GM19395 (cell line): ENCODE measurements around the gene LSM12.
"Not testable (repeated sequence)": the region's sequence is repeated elsewhere in the genome, so short reads cannot be mapped to it uniquely, and the experiment has no call there.

Source experiments
- ATAC-seq: cut with Tn5 transposase; IDR thresholded peaks from one replicate; pipeline ENCODE4 v1.9.1; 2021; ENCODE audit warnings: mild to moderate bottlenecking, moderate library complexity; ENCODE audit not compliant: unreplicated experiment

The LSM12 gene

DNA sequence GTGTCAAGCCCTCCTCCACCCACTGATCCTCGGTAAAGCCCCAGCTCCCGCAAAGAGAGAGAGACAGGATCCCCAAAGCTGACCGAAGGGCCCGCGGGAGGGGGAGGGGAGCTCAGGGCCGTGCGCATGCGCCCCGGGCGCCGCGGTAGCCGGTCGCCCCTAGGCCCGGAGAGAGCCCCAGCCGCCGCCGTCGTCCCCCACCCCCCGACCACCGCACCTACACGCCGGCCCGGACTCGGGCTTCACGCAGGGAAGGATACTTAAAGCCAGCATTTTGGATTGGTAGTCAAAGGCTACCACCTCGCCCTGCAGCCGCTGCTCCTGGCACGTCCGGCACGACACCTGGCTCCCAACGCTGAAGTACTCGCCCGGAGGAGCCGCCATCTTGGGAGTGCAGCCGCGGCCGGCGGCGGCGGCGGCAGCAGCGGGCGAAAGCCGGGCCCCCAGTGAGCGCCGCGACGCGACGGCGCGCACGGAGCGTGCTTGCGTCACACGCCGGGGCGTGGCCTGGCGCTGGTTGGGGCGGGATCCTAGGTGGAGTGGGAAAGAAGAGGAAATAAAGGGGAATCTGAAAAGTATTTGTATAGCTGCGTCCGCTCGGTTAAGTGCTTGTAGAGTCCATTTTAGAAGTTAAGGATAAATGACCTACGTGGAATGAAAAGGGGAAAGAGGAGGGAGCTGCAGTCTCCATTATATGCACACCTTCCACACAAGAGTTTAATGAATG, at the start of gene LSM12:
TSS of gene LSM12 (minus strand) at position 468 of the 727 bp plus-strand sequence. CDS start at position 384, 84 bp downstream.
- ATAC-seq = no peak

DNA sequence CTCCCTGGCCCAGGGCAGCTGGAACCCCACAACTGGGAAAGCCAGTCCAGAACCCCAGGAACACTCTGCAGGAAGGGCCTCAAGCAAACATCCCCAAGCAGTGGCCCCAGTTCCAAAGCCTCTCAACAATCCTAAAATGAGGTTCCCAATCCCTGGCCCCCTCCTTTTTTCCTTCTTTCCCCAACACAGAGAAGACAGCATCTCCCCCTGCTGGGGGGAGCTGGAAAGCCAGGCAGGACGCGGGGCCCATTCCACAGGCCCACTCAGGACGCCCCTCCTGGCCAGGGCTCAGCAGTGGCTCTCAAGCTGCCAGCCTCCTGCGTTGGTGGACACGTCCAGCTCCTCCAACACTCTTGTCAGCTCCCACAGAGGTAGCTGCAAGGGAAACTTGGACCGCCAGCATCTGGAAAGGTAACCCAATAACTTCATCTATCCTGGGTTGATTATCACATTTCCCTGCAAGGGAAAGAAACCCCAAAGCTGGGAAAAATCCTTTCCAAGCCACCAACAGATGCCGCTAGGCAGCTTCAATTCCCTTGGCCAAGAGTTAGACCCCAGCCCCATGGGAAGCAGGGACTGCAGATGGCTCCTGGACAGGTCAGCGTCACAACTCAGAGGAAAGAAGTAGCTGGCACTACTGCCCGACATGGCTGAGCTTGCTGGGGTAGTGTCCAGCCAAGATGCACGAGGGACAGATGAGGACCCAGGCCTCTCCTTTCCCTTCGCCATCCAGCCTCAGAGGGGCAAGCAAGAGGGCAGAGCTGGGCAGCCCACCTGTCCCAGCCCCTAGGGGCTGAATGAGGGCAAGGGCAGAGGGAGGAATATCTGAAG, 49.3 kb upstream of the LSM12 start:
- ATAC-seq = no peak

DNA sequence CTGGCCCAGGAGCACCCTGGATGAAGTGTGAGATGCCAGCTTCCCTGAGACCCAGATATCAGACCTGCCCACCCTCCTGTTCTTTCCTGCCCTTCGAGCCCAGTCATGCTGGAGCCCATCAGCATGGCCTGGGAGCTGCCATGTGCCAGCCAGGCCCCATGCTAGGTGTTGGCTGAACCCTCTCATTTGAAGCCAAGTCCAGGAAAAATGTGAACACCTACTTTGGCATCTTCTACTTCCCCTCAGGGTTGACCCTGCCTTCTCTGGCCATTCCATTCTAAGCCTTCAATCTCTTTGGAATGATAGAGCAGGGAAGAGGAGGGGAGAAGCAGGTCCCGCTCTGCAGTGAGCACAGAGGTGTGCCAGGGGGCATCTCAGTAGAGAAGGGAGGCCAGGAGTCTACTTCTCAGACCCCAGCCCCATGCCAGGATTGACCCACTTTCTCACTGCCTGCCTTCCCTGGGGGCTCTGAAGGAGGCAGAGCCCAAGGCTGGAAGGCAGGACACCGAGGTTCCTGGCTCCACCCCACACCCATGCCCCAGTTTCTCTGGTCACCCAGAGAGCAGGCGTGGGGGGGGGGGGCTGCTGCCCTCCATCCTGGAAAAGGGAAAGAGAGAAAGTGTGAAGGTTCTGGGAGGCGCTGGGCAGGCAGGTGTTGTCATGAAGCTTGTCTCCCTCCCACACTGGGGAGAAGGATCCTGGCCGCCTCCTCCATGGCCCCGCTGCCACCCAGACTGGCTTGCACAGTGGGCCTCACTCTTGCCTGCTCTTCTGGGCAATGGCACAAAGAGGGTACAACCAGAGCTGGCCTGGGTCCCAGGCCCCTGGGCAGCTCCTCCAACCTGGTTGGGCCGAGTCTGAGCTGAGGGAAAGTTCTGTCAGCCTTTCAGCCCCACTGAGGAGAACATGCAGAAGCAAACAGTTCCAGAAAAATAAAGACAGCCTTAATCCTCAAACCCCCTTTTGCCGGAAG, 47.7 kb upstream of the LSM12 start:
- ATAC-seq = no peak

DNA sequence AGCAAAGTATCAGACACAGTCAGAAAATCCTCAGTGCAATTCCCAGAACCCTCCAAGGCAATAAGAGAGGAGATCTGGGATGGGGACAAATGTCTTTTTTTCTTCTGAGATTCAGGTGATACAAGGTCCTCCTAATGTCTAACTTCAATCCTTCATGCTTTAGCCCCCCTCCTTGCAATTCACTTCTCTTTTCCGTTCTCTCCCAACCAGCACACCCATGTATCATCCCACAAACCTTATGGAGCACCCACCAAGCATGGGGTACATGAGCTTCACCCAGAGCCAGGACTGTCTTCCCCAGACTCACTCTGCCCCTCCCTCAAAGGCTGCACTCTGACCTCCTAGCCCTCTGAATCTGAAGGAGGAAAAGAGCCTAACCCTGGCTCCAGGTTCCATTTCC, 46.9 kb upstream of the LSM12 start:
- ATAC-seq = no peak

DNA sequence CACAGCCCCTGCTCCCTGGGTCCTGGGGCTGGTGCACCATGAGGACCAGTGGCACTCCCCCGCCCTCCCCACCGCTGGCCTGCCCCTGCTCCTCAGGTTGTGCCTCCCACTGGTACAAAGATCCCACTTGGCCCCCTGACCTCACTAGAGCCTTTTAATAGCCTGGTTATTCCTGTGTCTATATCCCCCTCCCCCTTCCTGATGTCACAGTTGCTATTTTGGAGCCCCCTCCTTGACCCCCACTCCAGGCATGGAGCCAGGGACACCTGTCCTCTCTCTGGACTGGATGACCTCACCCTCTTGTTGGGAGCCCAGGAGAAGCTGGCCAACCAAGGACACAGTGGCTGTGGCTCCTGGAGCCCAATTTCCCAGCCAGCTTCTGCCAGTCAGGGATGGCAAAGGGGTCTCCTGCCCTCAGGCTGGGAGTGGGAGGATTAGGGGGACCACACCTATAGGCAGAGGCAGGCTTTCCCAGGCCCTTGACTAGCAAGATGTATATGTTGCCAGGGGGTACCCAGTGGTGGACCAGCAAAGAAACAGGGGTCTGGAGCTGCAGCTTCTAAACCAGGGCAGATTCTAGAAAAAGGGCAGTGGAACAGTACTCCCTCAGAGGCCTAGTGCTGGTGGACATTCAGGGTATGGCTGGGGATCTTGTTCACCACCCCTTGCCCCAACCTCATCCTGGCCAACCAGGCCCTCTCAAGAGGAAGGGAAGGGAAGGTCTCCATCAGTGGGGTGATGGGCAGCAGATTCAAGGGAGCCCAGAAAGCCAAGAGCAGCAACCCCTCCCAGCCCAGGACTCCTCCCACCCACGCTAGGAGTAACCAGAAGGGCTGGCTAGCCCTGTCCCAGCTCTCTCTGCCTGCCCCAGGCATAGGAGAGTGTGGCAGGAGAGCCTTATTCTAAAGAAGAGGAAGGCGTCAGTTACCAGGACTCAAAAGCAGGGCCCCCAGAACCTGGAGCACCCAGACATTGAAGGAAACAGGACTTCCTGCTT, 46.1 kb upstream of the LSM12 start:
- no peak for ATAC-seq

DNA sequence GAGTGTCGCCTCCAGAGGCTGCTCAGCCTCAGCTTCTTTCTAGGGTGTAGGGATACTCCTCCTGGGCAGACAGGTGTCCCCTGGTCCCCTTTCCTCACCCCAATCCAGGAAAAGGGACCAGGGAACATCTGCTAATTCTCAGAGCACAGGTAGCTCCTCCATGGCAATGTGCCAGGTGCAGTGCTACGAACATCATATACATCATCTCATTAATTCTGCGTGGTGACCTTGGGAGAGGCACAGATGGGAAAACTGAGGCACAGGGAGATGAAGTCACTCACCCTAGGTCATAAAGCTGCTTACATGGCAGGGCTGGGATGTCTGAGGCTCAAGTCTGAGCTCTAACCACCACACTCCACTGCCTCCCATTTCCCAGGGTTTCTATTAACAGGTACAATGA, 45.3 kb upstream of the LSM12 start:
- no peak for ATAC-seq

DNA sequence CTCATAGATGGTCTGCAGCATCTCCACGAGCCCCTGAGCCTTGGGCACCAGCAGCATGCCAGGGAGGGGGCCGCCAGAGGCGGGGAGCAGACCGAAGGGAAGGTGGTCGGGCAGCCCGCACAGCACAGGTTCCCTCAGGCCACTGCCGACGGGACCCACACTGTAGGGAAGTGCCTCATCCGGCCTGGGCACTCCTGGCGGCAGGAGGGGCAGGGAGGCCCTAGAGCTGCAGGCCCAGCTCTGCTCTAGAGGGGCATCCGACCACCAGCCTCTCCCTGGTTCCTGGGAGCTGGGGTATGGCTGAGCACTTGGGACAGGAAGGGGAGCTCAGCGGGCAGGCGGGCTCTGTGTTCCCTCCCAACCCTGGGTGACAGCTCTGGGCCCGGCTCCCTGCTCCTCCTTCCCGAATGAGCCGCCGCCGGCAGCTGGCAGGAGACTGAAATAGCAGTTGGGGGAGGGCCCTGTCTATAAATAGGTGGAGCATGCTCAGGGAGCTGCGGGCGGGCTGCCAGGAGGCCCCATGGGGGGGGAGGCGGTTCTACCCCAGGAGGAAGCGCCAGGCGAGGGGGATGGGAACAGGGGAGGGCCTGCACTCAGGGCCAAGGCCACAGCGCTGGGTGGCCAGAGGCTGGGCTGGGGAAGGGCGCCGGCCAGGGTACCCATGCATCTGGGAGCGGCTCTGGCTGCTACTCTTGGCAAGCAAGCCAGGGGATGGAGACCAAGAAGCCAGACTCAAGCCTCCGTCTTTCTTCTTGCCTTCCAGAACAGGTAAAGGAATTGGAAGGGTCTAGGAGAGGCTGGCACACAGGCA, 44.6 kb upstream of the LSM12 start:
- ATAC-seq = no peak

DNA sequence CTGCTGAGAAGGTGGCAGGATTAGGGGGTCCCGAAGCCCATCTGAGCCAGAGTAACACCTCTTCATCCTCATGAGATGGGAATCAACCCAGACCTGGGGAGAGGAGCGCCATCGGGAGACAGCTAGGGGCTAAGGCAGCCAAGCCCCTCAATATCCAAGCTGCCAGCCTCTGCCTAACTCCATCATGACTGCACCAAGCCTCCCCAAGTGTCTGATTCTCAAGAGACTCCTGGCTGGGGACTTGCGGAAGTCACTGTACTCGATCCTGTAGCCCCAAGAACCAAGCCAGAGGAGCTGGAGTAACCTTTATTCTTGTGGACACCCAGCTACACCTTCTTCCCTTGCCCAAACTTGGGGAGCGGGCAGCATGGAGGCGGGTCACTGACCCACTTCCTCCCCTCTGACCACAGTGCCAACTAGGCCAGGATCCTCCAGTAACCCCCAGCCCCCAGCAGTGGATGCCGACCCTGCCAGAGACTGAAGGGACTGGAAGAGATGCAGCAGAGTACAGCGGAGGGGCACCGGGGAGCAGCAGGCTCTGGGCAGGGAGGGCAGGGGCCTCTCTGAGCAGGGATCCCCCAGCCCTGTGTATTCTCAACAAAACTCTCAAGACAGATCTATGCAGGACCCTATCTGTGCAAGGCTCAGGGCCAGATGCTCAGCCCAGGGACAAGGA, 43.7 kb upstream of the LSM12 start:
- no peak for ATAC-seq

DNA sequence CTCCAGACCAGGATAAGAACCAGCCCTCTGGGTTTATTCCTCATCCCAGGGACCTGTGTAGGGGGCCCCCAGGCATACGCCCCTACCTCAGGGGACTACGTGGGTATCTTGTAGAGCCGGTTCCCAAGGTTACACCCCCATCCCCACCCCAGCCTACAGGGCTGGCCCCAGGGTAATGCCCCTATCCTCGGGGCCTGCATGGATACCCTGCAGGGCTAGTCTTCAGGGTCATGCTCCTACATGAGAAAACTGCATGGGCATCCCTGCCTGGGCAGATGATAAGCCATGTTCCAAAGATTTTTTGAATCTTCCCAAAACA, 42.8 kb upstream of the LSM12 start:
- ATAC-seq = no peak

DNA sequence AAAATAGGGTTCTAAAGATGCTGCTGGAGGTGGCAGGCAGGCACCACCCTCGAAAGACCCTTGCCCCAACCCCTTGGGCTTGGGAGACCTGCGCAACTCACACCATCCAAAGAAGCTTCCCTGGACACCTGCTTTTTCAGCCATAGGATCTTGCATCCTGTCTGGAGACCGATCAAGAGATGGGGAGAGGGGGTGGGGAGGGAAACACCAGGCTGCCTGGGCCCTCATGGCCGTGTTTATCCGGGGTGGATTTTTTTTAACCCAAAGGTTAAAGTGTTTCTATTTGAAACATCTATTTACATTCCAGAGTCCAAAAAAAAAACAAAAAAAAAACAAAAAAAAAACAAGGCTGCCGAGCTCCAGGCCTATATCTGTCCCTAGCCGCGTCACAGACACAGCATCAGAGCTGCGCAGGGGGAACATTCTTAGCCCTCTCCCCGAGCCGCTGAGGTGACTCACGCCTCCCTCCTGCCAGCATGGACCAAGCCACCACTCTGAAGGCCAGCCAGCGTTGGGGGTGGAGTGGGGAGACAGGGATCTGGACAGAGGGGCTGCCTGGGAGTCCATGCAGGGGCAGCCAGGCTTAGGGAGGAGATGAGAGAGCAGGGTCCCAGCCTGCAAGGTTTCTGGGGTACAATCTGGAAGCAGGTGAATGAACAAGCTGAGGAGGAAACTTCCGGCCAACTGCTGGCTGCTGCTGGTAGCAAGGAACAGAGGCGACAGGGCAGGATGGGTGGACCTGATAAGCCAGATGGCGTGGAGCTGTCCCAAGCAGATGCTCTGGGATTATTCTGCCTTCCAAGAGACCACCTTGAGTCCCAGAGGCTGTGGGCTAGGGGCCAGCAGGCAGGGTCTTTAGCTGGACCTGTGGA, 42.2 kb upstream of the LSM12 start:
- ATAC-seq = no peak

DNA sequence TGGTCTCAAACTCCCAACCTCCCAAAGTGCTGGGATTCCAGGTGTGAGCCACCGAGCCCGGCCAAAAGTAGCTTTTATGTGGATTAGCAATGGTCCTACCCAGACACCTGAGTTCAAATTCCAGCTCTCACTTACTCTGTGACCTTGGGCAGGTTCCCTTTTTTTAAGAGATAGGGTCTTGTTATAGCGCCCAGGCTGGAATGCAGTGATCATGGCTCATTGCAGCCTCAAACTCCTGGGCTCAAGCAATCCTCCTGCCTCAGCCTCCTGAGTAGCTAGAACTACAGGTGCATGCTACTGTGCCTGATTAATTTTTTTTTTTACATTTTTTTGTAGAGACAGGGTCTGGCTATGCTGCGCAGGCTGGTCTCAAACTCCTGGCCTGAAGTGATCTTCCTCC, 40.3 kb upstream of the LSM12 start:
- no peak for ATAC-seq

DNA sequence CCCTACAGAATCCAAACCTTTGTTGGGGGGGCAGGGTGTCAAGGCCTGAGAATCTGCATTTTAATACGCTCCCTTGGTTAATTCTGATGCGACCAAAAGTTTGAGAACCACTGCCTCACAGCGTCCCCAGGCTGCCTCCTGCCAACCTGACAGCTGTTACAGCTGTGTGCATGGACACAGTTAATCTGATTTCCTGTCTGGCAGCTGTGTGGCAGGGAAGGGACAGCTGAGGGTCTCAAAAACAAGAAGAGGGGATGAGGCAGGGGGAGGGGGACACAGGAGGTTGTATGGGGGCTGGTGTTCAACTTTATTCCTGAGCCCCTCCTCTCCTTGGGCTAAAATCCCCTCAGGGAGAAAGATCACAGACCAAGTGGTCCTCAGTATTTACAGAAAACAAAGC, 39.5 kb upstream of the LSM12 start:
- no peak for ATAC-seq

DNA sequence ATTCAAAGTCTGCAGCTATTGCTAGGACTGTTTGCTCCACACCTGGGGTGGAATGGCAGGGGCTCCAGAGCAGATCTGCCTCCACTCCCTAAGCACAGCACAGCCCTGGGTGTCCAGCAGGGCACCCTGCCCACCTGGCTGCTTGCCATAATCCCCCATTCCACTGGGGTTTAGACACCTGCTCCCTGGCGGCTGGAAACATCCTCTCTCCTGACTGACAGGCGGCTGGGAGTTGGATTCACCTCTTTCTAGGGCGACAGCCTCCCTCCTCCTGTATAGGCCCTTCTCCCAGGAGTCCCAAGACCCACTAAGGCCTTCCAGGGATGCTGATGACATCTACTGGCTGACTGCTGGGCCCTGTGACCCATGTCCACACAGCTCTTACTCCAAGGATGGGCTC, 39.0 kb upstream of the LSM12 start:
- ATAC-seq = no peak

DNA sequence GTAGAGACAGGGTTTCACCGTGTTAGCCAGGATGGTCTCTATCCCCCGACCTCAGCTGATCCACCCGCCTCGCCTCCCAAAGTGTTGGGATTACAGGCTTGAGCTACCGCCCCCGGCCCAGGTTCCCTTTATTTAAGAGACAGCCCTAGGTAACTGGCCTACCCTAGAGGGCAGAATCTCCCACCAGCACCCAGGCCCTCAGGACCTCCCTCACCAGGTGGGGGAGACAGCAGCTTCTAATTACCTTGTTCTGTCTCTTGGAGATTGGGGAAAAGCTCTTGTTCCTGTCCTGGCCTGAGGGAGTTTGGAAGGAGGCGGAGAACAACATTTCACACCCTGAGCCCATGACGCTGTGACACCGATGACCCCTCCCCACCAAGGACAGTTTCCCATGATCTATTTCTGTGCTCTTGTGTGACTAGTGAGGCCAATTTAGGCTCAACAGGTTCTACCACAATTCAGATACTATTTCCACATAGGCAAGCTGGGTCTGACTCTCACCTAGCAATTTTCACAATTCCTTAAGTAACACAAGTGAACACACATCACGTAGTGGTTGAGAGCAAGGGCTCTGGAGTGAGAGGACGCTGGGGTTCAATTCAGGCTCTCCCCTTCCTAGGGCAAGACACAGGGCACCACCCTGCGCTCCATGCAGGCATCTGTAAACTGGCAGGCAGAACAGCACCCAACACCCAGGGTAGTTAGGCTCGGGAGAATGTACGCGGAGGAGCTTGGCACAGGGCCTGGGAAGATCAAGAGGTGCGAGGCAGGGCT, 36.6 kb upstream of the LSM12 start:
- ATAC-seq = no peak

DNA sequence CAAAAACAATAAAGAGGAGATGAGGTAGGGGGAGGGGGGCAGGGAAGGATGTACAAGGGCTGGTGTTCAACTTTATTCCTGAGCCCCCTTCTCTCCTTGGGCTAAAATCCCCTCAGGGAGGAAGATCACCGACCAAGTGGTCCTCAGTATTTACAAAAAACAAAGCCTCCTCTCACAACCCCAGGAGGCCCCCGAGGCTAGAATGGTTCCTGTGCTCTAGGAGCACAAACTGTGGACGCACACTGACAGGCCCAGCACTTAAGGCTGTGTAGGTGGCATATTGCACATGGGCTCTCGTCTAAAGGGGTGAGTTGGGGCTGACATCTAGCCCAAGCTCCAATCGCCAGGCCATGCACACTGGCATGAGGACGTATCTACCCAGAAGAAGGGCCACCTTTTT, 35.4 kb upstream of the LSM12 start:
- ATAC-seq = not testable (repeated sequence)

DNA sequence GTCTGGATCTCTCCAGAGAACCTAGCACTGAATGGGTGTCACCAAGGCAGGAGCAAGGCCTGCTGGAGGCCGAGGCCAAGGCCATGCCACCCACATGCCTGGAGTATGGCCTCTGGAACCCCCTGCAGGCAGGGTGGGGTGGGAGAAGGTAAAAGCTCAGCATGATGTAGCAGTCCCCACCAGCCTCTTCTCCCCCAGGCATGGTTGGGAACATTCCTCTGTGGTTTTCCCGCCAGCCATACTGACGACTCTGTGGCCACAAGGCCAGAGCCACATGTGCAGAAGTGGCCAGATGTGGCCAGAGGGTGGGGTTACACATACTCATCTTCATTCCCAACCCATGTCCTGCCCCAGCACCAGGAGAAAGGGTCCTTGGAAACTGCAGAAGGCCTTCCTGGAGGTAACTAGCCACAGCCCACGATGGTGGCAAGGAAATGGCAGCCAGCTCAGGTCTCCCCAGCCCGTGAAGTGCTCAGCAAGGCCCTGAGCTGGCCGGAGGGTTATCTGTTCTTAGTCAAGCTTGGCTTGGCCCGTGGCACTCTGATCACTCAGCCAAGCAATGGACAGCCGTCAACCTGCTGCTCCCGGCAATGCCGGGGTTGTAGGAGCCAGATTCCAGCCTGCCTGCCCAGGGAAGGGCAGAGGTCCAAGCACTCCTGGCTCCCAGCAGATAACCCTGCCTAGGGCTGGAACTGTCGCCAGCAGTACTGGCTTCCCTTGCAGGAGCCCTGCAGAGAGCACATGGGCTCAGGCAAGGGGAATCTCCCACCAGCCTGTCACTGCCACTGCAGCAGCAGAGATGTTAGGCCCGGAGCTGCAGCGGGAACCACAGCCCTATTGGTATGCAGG, 30.9 kb upstream of the LSM12 start:
- no peak for ATAC-seq
